HG03159 (cell line): ENCODE results near the gene ABHD2.
"Not testable (repeated sequence)": the region's sequence is repeated elsewhere in the genome, so short reads cannot be mapped to it uniquely, and the experiment has no call there.

Experiments
- ATAC-seq: cut with Tn5 transposase; IDR thresholded peaks from one replicate; pipeline ENCODE4 v1.9.1; 2021; ENCODE audit warnings: mild to moderate bottlenecking, moderate library complexity; ENCODE audit not compliant: unreplicated experiment

The ABHD2 gene

GRCh38 chr15:89217686-89218376, 129.6 kb downstream of the ABHD2 start:
- no peak for ATAC-seq

- ATAC-seq, result no peak
Measured at GRCh38 chr15:89218531-89218930, 130.3 kb downstream of the ABHD2 start.

DNA sequence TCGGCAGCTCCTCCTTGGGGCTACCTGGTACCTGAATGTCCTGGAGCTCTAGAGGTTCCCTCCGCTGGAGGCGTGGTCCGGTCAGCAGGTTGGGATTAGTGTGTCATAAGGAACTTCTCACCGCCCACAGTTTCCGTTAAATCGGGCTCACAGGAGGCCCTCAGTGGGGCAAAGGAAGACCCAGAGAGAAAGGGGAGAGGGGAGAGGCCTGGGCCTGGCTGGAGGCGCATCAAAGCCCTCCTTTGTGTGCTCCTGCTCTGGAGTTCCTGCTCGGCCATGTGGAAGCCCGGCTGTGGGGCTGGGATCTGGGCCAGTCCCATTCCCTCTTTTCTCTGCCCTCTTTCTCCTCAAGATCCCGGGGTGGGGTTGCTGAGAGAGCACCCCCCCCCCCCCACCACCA, 133.3 kb downstream of the ABHD2 start, which contains the start of gene RLBP1:
TSS of gene RLBP1 (minus strand) at position 37 of the 400 bp plus-strand sequence. CDS start 2,604 bp downstream, outside the sequence.
- no peak for ATAC-seq

DNA sequence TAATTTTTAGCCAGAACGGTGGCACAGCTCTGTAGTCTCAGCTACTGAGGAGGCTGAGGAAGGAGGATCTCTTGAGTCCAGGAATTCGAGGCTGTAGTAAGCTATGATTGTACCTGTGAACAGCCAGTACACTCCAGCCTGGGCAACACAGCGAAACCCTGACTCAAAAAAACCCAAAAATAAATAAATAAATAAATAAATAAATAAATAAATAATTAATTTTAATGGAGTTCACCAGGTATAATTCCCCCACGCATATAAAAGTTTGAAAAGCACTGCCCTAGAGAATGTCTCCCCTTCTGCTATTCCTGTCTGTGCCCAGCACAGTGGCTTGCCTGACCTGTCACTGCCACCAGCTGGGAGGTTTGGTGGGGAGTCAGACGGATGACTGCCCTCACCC, 137.3 kb downstream of the ABHD2 start:
- no peak for ATAC-seq

DNA sequence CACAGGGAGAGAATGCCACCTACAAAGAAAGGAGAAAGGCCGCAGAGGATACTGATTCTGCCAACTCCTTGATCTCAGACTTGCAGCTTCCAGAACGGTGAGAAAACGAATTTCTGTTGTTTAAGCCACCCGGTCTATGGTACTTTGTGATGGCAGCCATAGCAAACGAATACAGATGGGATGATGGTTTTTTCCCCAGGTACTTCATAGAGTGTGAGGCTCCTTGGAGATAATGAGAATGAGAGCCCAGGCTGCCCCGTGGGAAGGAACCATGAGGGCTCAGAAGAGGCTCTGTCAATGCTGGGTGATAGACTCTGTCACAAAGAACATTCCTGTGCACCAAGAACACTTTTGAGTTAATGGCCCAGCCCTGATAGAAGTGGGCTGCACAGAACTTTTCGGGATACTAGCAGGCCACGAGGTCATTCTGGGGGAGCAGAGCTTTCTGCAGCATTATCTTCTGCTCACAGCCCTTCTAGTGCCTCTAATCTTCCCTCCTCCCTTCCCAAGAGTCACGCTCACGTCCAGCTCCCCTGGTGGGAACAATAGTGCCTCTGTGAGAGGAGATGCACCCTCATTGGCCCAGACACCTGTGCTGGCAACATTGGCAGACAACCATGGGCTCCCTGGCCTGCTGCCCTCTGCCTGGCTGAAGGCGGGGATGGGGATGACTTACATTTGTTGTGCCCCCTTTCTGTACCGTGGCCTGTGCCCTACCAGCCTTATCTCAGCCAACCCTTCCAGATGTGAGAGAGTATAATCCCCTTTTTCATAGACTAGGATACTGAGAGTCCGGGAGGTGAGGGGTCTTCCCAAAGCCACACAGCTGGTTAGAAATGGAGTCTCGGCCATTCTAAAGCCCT, 138.3 kb downstream of the ABHD2 start:
- ATAC-seq, result no peak

DNA sequence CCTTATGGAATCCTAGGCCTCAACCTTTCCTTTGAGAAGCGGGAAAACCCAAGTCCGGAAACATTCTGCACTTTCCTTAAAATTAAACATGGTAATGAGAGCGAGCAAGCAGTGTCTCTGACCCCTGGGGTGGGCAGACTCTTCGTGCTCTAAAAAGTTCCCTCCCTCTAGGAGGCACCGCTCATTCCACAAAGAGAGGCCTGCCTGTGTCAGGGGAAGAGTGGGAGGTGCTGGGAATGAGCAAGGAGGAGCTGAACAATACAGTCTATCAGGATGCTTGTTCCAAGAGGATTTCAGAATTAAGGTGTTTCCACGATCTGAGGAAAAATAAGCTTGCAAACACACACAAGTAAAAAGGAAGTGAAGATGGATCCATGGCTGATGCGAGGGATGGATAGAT, 139.2 kb downstream of the ABHD2 start:
- no peak for ATAC-seq

- no peak for ATAC-seq
Measured at GRCh38 chr15:89230277-89230676, 142.0 kb downstream of the ABHD2 start.

DNA sequence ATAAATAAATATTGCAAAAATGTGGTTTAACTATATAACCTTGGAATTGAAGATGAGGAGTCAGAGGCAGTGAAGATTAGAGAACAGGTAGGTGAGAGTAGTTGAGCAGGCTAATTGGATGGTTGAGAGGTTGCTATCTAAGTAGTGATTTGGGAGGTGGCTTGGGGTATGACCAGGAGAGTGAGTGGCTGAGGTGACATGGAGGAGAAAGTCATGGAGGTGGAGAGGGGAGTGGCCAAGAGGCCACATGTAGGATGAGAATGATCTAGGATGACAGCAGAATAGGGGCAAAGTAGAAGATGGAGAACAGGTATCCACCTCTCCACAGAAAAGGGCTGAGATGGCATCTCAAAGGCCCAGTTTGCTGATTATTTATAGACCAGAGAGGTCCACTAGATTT, 143.6 kb downstream of the ABHD2 start:
- no peak for ATAC-seq

DNA sequence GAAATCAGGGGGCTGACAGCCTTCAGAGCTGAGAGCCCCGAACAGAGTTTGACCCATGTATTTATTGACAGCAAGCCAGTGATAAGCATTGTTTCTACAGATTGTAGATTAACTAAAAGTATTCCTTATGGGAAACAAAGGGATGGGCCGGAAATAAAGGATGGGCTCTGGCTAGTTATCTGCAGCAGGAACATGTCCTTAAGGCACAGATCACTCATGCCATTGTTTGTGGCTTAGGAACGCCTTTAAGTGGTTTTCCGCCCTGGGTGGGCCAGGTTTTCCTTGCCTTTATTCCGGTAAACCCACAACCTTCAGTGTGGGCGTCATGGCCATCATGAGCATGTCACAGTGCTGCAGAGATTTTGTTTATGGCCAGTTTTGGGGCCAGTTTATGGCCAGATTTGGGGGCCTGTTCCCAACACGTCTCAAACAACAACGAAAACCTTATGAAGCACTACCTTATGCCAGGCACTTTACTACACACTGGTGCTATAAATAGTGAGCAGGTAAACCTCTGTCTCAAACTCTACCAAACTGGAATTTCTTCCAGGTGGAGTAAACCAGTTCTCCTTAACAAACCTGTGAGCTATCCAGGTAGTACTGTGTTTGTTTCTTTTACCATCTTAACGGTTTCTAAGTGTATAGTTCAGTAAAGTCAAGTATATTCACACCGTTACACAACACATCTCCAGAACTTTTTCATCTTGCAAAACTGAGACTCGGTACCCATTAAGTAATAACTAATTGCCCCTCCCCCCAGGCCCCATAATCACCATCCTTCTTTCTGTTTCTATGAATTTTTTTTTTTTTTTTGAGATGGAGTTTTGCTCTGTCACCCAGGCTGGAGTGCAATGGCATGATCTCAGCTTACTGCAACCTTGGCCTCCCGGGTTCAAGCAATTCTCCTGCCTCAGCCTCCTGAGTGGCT, 151.9 kb downstream of the ABHD2 start:
- ATAC-seq, result not testable (repeated sequence)

- no peak for ATAC-seq
Measured at GRCh38 chr15:89243046-89243690, 154.9 kb downstream of the ABHD2 start.

- ATAC-seq, result peak; percentile 94
Measured at GRCh38 chr15:89243691-89244573, 155.7 kb downstream of the ABHD2 start, which contains the start of gene FANCI. Gene FANCI (plus strand): TSS chr15:89243979. CDS start chr15:89247648, 3,669 bp downstream.

DNA sequence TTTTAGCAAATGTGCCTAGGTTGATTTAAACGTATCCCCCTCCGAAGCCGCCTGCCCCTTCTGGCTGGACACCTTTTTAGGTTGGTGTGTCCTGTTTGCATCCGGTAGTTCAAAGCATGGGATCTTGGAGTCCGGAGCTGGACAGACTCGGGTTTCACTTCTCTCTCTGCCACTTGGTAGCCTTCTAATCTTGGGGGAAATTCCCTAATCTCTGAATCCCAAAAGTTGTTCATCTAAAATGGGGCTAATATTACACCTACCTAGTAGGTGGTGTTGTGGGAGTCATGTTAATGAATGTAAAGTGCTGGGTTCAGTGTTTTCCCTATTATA, 156.3 kb downstream of the ABHD2 start:
- ATAC-seq, result no peak

DNA sequence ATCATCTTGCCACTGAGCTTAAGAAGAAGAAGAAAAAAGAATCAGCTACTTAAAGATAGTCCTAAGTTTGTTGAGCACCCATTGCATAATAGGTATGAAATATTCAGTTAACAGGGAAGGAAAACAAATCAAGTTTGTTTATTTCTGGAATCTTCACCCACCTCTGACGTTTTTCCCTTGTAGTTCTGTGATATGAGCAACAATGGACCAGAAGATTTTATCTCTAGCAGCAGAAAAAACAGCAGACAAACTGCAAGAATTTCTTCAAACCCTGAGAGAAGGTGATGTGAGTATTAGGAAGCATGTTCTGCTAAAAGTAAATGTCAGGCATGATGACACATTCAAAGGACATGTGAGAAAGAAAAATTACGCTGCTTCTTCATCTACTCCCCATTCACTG, 159.2 kb downstream of the ABHD2 start:
- no peak for ATAC-seq

GRCh38 chr15:89248584-89248983, 160.3 kb downstream of the ABHD2 start:
- ATAC-seq, result no peak

DNA sequence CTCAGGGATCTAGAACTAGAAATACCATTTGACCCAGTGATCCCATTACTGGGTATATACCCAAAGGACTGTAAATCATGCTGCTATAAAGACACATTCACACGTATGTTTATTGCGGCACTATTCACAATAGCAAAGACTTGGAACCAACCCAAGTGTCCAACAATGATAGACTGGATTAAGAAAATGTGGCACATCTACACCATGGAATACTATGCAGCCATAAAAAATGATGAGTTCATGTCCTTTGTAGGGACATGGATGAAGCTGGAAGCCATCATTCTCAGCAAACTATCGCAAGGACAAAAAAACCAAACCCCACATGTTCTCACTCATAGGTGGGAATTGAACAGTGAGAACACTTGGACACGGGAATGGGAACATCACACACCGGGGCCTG, 161.9 kb downstream of the ABHD2 start:
- not testable (repeated sequence) for ATAC-seq
